ENCODE data around the gene TSPAN16. TPM values are rescaled to one million over a fixed set of nuclear protein-coding genes. Genes with fewer than 3 reads are reported as not detected.

Gene TSPAN16
- polyA plus RNA-seq, 3 donors: not detected

DNA sequence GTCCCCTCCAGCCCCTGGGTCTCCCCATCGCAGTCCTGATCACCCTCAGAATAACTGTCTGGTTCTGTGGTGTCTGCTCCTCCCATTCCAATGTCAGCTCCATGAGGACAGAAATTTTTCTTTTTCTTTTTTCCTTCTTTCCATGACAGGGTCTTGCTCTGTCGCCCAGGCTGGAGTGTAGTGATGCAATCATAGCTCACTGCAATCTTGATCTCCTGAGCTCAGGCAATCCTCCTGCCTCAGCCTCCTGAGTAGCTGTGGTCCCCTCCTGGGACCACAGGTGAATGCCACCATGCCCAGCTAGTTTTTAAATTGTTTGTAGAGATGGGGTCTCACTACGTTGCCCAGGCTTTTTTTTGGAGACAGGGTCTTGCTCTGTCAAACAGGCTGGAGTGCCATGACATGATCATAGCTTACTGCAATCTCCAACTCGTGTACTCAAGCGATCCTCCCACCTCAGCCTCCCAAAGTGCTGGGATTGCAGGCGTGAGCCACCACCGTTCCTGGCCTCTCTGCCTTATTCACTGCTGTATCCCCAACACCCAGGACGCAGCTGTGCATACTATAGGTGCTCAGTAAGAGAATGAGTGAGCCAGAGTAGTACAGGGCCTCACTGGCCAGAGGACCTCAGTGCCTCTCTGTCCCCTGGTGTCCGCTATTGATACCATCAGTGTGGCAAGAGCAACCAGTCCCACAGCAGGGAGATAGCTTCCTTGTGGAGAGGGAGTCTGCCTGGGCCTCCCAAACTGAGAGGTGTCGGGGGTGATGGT is 28.5 kb upstream of the TSPAN16 start:
- no peak for DNase-seq

DNA sequence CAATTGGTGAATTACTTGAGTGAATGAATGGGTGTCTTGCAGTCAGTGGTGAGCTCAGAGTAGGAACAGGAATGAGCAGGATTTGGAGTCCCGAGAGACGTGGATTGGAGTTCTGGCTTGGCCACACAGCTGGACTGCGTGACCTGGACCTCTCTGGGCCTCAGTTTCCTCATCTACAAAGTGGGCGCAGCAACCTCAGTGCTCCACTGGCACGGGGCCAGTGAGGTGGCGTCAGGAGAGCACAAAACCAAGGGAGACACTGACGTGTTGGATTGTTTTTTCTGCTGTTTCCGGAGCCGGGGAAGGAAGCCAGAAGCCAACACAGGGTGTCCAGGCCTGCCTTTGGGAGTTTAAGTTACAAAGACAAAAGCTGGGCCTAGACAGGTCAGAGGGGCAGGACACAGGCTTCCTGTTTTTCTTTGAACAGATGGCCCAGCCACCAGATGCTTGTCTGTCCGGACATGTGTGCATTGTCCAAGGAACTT is 27.1 kb upstream of the TSPAN16 start:
- DNase-seq: peak; percentile 79

DNA sequence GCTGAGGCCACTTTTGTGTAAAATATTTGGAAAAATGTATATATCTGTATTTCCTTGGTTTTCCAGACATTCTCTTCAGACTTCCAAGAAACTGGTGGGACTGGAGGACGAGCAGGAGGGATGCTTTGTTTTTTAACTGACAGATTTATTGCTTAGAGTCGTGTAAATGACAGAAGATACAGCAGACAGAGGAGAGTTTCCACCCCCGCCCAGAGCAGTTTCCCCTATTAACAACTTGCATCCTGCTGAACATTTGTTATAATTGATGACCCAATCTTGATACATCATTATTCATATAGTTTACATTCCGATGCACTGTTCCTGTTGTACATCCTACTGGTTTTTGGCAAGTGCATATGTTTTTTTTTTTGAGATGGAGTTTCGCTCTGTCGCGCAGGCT is 26.6 kb upstream of the TSPAN16 start:
- DNase-seq: no peak

DNA sequence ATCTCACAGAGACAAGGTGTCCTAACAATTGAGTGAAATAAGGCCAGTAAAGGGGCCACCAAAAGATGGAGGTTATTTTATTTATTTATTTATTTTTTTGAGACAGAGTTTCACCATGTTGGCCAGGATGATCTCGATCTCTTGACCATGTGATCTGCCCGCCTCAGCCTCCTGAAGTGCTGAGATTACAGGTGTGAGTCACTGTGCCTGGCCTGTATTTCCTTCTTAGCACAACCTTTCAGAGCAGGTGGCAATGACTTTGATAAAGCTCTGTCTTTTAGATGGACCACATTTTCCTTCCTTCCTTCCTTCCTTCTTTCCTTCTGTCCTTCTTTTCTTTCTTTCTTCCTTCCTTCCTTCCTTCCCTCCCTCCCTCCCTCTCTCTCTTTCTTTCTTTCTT is 22.7 kb upstream of the TSPAN16 start:
- DNase-seq: no peak

DNA sequence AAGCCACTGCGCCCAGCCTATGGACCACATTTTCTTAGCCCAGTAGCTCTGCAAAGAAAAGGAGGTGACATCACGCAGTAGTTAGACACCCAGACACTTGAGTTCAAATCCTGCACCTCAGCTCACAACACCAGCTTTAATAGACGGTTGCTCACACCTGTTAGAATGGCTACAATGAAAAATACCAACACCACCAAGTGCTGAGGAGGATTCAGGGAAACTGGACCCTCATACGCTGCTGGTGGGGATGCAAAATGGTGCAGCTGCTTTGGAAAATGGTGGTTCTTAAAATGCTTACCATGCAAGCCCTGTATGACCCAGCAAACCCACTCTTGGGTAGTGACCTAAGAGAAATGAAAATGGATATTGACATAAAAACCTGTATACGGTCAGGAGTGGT is 22.0 kb upstream of the TSPAN16 start:
- no peak for DNase-seq

DNA sequence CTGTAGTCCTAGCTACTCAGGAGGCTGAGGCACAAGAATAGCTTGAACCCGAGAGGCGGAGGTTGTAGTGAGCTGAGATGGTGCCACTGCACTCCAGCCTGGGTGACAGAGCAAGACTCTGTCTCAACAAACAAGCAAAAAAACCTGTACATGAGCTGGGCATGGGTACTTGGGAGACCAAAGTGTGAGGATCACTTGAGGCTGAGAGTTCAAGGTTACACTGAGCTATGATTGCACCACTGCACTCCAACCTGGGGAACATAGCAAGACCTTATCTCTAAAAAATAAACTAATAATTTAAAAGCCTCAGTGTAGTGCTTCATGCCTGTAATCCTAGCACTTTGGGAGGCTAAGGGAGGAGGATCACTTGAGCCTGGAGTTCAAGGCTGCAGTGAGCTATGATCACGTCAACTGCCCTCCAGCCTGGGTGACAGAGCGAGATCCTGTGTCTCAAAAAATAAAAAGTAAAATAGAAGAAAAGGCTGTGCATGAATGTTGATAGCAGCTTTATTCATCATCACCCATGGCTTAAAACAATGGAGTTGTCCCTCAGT is 21.4 kb upstream of the TSPAN16 start:
- no peak for DNase-seq

DNA sequence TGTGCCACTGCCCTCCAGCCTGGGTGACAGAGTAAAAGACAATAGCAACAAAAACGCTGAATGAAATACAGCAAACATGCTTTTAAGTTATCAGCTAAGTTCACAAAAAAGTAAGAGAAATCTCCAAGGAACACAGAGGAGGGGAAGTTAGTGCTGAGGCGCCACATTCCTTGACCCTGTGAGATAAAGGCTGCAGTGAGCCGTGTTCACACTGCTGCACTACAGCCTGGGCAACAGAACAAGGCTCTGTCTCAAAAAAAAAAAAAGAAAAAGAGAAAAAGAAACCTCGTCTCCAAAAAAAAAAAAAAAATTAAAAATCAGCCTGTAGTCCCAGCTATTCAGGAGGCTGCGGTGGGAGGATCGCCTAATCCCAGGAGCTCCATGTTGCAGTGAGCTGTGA is 17.3 kb upstream of the TSPAN16 start:
- no peak for DNase-seq

DNA sequence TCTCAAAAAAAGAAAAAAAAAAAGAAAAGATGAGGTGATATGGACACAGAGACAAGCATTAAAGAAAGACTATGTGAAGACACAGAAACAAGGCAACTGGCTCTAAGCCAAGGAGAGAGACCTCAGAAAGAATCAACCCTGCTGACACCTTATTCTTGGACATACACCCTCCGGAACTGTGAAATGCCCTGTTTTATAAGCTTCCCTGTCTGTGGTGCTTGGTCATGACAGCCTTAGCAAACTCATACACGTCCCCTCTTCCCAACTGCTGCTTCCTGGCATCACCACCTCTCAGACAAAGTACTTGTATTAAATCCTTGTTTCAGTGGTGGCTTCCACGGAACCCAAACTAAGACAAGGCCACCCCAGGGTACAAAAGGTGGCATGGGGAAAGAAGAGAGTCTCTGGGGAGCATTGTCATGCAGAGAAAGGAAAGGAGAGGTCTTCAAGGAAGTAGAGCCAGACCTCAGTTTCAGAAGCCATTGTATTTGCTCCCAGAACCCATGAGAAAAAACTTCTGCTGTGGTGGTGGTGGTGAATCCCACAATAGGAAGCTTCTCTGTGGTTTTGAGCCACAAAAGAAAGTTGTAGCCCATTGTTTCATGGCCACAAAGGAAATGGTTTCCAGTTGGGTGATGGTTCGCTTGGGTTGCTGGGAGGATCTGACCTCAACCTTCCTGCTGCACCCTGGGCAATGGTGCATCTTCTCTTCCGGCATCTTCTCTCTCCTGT is 16.3 kb upstream of the TSPAN16 start:
- DNase-seq: no peak

DNA sequence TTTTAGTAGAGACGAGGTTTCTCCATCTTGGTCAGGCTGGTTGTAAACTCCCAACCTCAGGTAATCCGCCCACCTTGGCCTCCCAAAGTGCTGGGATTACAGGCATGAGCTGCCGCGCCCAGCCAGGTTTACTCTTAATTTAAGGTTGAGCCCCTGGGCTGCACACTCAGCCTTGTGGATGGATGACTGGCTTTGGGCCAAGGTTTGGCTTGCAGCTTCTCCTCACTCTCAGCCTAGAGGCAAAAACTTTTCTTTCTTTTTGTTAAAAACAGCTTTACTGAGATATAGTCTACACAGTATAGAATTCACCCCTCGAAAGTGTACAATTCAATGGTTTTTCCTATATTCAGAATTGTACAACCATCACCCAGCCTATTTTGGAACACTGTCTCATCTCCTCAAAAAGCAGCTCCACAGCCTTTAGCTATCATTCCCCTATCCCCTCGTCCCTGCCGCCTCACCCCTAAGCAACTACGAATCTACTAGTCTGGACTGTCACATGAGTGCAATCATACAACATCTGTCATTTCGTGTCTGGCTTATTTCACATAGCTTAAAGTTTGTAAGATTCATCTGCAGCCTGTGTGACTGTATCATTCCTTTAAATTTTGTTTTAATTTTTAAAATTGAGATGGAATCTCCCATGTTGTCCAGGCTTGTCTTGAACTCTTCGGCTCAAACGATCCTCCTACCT is 14.5 kb upstream of the TSPAN16 start:
- no peak for DNase-seq

DNA sequence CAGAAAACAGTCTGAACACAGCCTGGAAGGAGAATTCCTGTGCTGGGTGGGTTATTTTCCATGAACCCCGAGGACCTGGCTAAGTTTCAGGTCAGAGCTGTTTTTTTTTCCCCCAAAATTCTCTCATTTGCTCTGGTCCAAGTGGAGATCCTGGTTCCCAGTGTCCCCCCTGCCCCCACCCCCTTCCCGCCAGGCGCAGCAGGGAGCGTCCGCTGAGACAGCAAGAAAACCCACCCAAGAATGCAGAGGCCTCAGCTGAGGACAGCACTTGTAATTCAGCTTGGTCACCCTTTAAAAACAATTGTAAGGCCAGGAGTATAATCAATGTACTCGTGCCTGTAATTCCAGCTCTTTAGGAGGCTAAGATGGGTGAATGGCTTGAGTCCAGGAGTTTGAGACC is 11.4 kb upstream of the TSPAN16 start:
- no peak for DNase-seq

DNA sequence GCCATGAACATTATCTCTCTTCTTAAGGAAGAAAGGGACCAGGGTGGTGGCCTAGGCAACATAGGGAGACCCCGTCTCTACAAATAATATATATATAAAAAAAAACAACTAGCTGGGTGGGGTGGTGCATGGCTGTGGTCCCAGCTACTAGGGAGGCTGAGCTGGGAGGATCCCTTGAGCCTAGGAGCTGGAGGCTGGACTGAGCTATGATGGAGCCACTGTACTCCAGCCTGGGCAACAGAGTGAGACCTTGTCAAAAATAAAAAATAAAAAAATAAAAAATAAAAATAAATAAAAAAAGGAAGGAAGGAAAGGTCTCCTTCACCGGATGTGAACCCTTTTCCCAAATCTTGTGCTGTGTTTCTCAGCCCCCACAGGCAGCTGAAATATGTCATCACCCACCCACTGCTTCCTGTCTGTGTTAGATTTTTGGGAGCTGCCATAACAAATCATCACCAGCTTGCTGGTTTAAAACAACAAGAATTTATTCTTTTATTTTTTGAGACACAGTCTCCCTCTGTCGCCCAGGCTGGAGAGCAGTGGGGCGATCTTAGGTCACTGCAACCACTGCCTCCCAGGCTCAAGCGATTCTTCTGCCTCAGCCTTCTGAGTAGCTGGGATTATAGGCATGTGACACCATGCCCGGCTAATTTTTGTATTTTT is 9.5 kb upstream of the TSPAN16 start:
- no peak for DNase-seq

DNA sequence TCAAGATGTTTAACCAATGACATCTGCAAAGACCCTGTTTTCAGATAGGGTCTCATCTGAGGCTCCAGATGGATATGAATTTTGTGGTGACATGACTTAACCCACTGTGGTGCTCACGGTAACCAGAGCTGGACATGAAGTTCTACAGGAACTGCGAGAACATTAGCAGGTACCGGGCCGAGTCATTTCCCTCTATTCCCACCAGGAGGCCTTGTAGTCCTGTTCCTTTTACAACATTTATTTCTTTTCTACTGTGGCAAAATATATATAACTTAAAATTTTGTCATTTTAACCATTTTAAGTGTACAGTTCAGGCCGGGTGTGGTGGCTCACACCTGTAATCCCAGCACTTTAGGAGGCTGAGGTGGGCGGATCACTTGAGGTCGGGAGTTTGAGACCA is 7.6 kb upstream of the TSPAN16 start:
- no peak for DNase-seq

DNA sequence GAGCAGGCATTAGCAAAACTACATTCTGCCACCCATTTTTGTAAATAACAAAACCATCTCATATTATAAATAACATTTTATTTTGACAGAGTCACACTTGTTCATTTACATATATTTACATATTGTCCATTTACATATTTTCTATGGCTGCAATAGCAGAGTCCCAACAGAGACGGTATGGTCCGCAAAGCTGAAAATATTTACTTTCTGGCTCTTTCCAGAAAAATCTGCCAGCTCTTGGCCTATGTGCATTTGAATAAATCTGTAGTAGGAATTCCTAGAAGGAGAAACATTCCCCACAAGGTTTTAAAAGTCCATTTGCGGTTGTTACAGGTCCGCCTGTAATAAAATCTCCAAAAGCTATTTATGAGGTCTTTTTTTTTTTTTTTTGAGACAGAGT is 5.7 kb upstream of the TSPAN16 start:
- DNase-seq: no peak

DNA sequence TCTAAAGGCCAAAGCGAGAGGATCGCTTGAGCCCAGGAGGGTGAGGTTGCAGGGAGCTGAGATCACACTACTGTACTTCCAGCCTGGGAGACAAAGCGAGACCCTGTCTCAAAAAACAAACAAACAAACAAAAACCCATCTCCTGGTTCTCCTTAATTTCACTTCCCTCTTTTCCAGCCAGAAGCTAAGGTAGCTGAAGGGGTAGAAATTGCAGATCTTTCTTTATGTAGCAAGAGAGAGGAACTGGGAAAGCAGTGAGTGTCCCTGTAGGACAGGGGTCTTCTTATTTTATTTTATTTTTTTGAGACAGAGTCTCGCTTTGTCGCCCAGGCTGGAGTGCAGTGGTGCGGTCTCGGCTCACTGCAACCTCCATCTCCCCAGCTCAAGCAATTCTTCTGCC is 4.5 kb upstream of the TSPAN16 start:
- no peak for DNase-seq

DNA sequence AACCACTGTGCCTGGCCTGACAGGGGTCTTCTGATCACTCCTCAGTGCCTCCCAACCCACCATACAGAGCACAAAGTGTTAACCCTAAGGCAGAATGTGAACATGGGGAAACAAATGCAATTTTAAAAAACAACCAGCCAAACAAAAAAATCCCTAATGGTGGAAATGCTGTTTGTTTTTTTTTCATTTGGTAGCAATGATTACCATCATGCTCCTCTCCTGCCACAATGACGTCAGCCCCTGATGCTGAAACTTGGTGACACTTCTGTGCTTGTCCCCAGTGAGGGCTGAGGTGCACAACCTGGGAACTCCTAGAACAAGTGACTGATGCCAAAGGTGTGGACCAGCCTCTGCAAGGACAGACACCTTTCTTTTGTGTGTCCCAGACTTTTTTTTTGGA is 4.0 kb upstream of the TSPAN16 start:
- DNase-seq: no peak

DNA sequence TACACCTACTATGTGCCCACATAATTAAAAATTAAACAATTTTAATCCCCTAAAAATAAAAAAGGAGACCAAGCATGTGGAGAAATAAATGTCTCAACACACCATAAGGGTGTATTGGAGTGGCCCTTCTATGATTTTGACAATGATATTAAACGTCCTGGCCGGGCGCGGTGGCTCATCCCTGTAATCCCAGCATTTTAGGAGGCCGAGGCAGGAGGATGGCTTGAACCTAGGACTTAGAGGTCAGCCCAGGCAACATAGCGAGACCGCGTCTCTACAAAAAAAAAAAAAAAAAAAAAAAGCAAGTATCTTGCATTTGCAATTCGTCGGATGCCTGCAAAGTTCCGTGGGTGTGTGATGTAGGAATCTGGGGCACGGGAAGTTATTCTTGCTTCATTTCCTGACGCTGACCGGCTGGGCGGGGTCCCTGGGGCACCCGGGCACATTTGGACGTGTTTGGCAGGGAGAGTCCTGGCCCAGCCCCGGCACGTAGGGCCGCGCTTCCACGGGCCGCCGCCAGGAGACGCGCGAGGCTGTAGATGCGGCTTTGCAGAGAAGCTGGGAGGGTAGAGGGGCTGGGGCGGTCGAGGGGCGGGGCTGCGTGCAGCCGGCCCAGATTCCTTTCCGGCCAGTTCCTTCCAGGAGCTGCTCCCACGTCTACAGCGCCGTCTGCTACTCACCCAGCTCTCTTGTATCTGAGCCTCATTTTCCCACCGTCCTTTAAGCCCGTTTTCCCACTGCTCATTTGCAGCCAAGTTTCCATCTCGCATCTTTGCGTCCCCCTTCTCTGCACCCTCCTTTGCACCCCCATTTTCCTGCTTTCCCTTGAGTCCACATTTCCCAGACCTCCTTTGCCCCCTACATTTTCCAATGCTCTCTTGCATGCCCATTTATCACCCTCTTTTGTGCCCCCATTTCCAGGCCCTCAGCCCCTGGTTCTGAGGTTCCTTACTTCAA is 2.2 kb upstream of the TSPAN16 start:
- peak; percentile 91 for DNase-seq

DNA sequence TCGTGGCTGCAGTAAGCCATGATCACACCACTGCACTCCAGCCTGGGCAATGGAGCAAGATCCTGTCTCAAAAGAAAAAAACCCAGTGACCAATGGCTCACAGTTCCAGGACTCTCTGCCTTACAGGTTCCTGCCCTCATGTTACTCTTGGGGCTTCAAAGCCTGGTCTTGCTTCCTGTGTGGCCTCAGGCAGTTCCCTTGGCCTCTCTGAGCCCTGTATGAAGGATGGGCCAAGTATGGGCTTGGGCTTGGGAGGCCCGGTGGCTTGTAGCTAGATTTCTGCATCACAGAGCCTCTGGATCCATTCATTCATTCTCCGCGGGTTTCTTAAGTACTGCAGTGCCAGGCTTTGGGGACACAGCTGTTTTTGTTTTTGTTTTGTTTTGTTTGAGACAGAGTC is 780 bp upstream of the TSPAN16 start:
- no peak for DNase-seq

DNA sequence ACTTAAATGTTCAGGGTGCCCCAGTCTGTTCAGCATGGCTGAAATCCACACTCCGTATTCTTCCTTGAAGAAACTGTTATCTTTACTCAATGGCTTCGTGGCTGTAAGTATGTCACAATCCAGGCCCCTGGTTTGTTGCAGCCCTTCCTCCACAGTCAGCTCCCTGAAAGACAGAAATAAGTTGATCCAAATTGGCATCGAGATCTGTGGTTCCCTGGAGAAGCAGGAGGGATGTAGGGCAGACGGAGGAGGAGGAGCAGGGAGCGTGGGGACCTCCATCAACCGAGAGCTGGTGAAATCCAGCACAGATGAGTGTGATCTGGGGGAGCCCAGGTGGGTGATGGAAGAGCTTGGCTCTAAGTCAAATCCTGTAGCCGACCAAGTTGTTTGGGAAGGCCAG is 304 bp downstream of the TSPAN16 start:
- no peak for DNase-seq

DNA sequence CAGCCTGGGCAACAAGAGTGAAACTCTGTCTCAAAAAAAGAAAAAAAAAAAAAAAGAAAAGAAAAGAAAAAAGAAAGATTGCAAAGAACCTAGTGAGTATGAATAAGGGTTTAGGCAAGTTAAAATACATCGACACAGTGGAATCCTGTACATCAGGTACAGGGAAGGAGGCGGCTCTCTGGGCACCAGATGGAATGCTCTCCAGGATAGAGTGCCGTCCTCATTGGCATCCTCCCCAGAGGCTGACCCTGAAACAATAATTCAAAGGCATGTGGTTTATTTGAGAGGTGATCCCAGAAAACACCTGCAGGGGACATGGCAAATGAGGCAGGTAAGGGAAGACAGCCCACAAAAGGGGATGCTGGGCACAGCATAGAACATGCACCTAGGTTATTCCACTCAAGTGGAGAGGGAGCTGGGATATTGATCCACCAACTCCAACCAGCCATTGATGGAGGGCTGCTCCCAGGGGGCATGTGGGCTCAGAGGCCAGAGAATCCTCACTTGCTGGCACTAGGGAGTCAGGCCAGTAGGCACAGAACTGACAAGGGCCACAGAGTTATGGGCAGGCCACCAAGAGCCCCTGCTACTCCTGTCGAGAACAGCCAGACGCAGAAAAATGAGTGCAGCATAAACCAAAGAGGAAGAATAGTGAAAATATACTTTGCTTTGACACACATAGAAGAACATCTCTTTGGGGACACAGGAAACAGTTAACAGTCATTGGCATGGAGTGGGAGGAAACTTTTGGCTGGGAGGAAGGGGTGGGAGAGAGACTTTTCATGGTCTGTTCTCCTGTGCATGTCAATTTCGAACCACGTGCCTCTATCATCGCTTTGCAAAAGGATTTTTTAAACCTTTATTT is 4.2 kb downstream of the TSPAN16 start:
- DNase-seq: no peak

DNA sequence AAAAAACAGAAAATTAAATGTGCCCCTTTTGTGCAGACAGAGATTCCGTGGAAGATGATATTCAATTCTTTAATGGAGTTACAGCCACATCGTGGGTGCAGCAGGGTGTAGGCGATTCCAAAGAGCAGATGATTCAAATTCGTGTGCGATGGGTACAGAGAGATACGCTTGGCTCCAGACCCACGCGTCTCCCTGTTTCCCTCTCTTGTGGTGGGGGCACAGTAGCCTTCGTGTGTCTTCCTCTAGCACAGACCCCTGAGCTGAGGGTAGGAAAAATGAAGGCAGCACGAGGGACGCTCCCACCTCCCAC is 4.8 kb downstream of the TSPAN16 start:
- DNase-seq: no peak
